ENCODE measurements around the gene PRR12.

GRCh38 chr19:49567861-49568441 is 23.0 kb upstream of the PRR12 start:
- no peak for TF ChIP-seq CTCF (IDR thresholded peaks at IDR 0.05)
- TF ChIP-seq POLR2A (IDR thresholded peaks at IDR 0.05): no peak

All from tibial nerve (tissue), 3 donors.